ENCODE measurements around the gene ZNF418. TPM values are rescaled to one million over a fixed set of nuclear protein-coding genes. Genes with fewer than 3 reads are reported as not detected.
A peak's percentile ranks its signal among the peaks of the same experiment; 100 is the strongest.

The ZNF418 gene
- total RNA-seq, 1 donor from 2014 or later, result 10.4 TPM

- peak within 1 kb of the TSS; percentile 91 for H3K4me2 ChIP-seq (ENCODE audit: low read length)
- H3K27me3 ChIP-seq (ENCODE audit: insufficient read depth, low read length), result no peaks in the 10 kb centered on the region
- H3K4me1 Mint-ChIP-seq (ENCODE audit: low read depth, unreplicated experiment), result peaks cover 41% of the 10 kb centered on the region
- FAIRE-seq (no peak), DNase-seq (ENCODE audit: low read depth) (peak; percentile 59)
- H3K4me1 ChIP-seq (ENCODE audit: insufficient read depth, low read length), result peaks cover 5% of the 10 kb centered on the region
- H3K4me3 ChIP-seq (ENCODE audit: insufficient read depth, low read depth, low read length), result peak within 1 kb of the TSS; percentile 83
- H3K9me3 ChIP-seq (ENCODE audit: insufficient read depth, low read depth, low read length), result no peaks in the 10 kb centered on the region
- peak within 1 kb of the TSS; percentile 97 for H3K4me3 Mint-ChIP-seq (ENCODE audit: unreplicated experiment)
- peaks cover 4% of the 10 kb centered on the region for H3K9me3 Mint-ChIP-seq (ENCODE audit: unreplicated experiment)
- H3K27me3 Mint-ChIP-seq (ENCODE audit: low read depth, unreplicated experiment), result no peaks in the 10 kb centered on the region
- H3K79me2 ChIP-seq (ENCODE audit: insufficient read depth, low read length), result peaks cover 42% of the 10 kb centered on the region
- H4K20me1 ChIP-seq (ENCODE audit: insufficient read depth, low read length), result no peaks in the 10 kb centered on the region
- H2AFZ ChIP-seq (ENCODE audit: low read depth, low read length), result peak within 1 kb of the TSS; percentile 94
- peak within 1 kb of the TSS; percentile 82 for H3K9ac ChIP-seq (ENCODE audit: low read length)
- TF ChIP-seq CTCF (IDR thresholded peaks at IDR 0.05; ENCODE audit: insufficient read depth, low read depth, low read length) (peak; percentile 21), EZH2 (IDR thresholded peaks at IDR 0.05; ENCODE audit: insufficient read depth, low read length) (no peak)
- H3K27ac ChIP-seq (ENCODE audit: low read depth, low read length), result peak within 1 kb of the TSS; percentile 56
- H3K36me3 Mint-ChIP-seq (ENCODE audit: low read depth, unreplicated experiment), result peaks cover 14% of the 10 kb centered on the region
- peak within 1 kb of the TSS; percentile 100 for H3K27ac Mint-ChIP-seq (ENCODE audit: unreplicated experiment)
- no peaks in the 10 kb centered on the region for H3K36me3 ChIP-seq (ENCODE audit: insufficient read depth, low read length)
These were observed 46.5 kb downstream of the ZNF418 start, which contains the start of gene ZNF814 for GRCh38 chr19:57888560-57889231. Gene ZNF814 (minus strand): TSS chr19:57889037. CDS start chr19:57888802, 235 bp downstream.

- no peaks in the 10 kb centered on the region for H3K27me3 Mint-ChIP-seq (ENCODE audit: low read depth, unreplicated experiment)
- H2AFZ ChIP-seq (ENCODE audit: low read depth, low read length), result peak overlapping the region; percentile 94
- peak overlapping the region; percentile 83 for H3K4me3 ChIP-seq (ENCODE audit: insufficient read depth, low read depth, low read length)
- peaks cover 14% of the 10 kb centered on the region for H3K36me3 Mint-ChIP-seq (ENCODE audit: low read depth, unreplicated experiment)
- peak overlapping the region; percentile 91 for H3K4me2 ChIP-seq (ENCODE audit: low read length)
- no peaks in the 10 kb centered on the region for H3K27me3 ChIP-seq (ENCODE audit: insufficient read depth, low read length)
- peak overlapping the region; percentile 97 for H3K4me3 Mint-ChIP-seq (ENCODE audit: unreplicated experiment)
- H3K4me1 Mint-ChIP-seq (ENCODE audit: low read depth, unreplicated experiment), result peaks cover 41% of the 10 kb centered on the region
- DNase-seq (ENCODE audit: low read depth) (no peak), FAIRE-seq (no peak)
- peak overlapping the region; percentile 82 for H3K9ac ChIP-seq (ENCODE audit: low read length)
- H3K9me3 ChIP-seq (ENCODE audit: insufficient read depth, low read depth, low read length), result no peaks in the 10 kb centered on the region
- peak overlapping the region; percentile 56 for H3K27ac ChIP-seq (ENCODE audit: low read depth, low read length)
- TF ChIP-seq CTCF (IDR thresholded peaks at IDR 0.05; ENCODE audit: insufficient read depth, low read depth, low read length) (no peak), EZH2 (IDR thresholded peaks at IDR 0.05; ENCODE audit: insufficient read depth, low read length) (no peak)
- peak overlapping the region; percentile 97 for H3K27ac Mint-ChIP-seq (ENCODE audit: unreplicated experiment)
- H3K4me1 ChIP-seq (ENCODE audit: insufficient read depth, low read length), result peaks cover 5% of the 10 kb centered on the region
- H3K9me3 Mint-ChIP-seq (ENCODE audit: unreplicated experiment), result peaks cover 4% of the 10 kb centered on the region
- no peaks in the 10 kb centered on the region for H3K36me3 ChIP-seq (ENCODE audit: insufficient read depth, low read length)
- H3K79me2 ChIP-seq (ENCODE audit: insufficient read depth, low read length), result peaks cover 44% of the 10 kb centered on the region
- H4K20me1 ChIP-seq (ENCODE audit: insufficient read depth, low read length), result no peaks in the 10 kb centered on the region
These were observed 47.1 kb downstream of the ZNF418 start for GRCh38 chr19:57888107-57888559.
